Activated CD4-positive, alpha-beta memory T cell treated with anti-CD3 and anti-CD28 coated beads, Interleukin-2, amount 10 ng/mL, durations not matched to agents 7 days and 5 days (primary cell): Measurements from ENCODE around the gene SLC35C1. TPM values are rescaled to one million over a fixed set of nuclear protein-coding genes. Genes with fewer than 3 reads are reported as not detected.
"Not testable (repeated sequence)": the region's sequence is repeated elsewhere in the genome, so short reads cannot be mapped to it uniquely, and the experiment has no call there.

Experiments used
- CTCF ChIA-PET: fragments of 350-600 bp; sonication (Branson Sonifier 250); formaldehyde crosslinking; loops from one replicate; lab custom pipeline; 2021; ENCODE audit warnings: antibody characterized with exemption, inconsistent platforms; lab: Charles Lee
- POLR2A ChIA-PET: fragments of 350-600 bp; sonication (Branson Sonifier 250); formaldehyde crosslinking; loops from one replicate; lab custom pipeline; 2021; ENCODE audit warnings: antibody characterized with exemption; lab: Charles Lee
- DNase-seq: peaks from one replicate; pipeline ENCODE4 v3.0.0-alpha.2; 2020
- H3K27ac Mint-ChIP-seq: one replicate; pipeline ENCODE4 v1.8.0; 2021; ENCODE audit warnings: mild to moderate bottlenecking, mixed read lengths
- H3K27me3 Mint-ChIP-seq: one replicate; pipeline ENCODE4 v1.8.0; 2021; ENCODE audit warnings: mixed read lengths
- H3K36me3 Mint-ChIP-seq: one replicate; pipeline ENCODE4 v1.8.0; 2021; ENCODE audit warnings: low read depth, mixed read lengths
- H3K4me1 Mint-ChIP-seq: one replicate; pipeline ENCODE4 v1.8.0; 2021; ENCODE audit warnings: mixed read lengths
- H3K4me3 Mint-ChIP-seq: one replicate; pipeline ENCODE4 v1.8.0; 2021; ENCODE audit warnings: mild to moderate bottlenecking, mixed read lengths
- H3K9me3 Mint-ChIP-seq: one replicate; pipeline ENCODE4 v1.8.0; 2021; ENCODE audit warnings: mixed read lengths
- total RNA-seq, 2 experiments: library from RNA; stranded (reverse); gene quantifications; one replicate each; pipeline ENCODE4 v1.2.3, GENCODE V29; 2021

Gene SLC35C1
- total RNA-seq, 2 experiments from 2014 or later: 15.0 to 17.5 TPM

GRCh38 chr11:45817191-45817590, 12.2 kb downstream of the SLC35C1 start:
- ChIA-PET POLR2A (interaction anchor here (1.4 to 2.1 kb wide), 4 partner anchors 9 to 22 kb away, joined by 3 to 12 read pairs (median 4); partner anchors contain the start of gene SLC35C1), CTCF (interaction anchor here (1.3 kb wide), 1 partner anchor 45 kb away, joined by 4 read pairs; no protein-coding TSS in a partner anchor)
- H3K4me3 Mint-ChIP-seq: no peak overlapping the region
- no peaks in the 10 kb centered on the region for H3K9me3 Mint-ChIP-seq
- H3K27ac Mint-ChIP-seq: no peak overlapping the region
- no peak for DNase-seq
- peaks cover 7% of the 10 kb centered on the region for H3K36me3 Mint-ChIP-seq
- peaks cover 2% of the 10 kb centered on the region for H3K4me1 Mint-ChIP-seq
- no peaks in the 10 kb centered on the region for H3K27me3 Mint-ChIP-seq

- H3K9me3 Mint-ChIP-seq: no peaks in the 10 kb centered on the region
- H3K27me3 Mint-ChIP-seq: peaks cover 2% of the 10 kb centered on the region
- no peak overlapping the region for H3K27ac Mint-ChIP-seq
- no peak for DNase-seq
- H3K4me3 Mint-ChIP-seq: no peak overlapping the region
- ChIA-PET POLR2A (interaction anchor here (1.7 kb wide), 1 partner anchor 10 kb away, joined by 4 read pairs; no protein-coding TSS in a partner anchor), CTCF (interaction anchor here (1.3 kb wide), 1 partner anchor 15 kb away, joined by 3 read pairs; no protein-coding TSS in a partner anchor)
- H3K4me1 Mint-ChIP-seq: no peaks in the 10 kb centered on the region
- no peaks in the 10 kb centered on the region for H3K36me3 Mint-ChIP-seq
These were observed 14.1 kb downstream of the SLC35C1 start for GRCh38 chr11:45818961-45819605.

GRCh38 chr11:45820211-45820857, 15.4 kb downstream of the SLC35C1 start:
- no peak overlapping the region for H3K4me3 Mint-ChIP-seq
- no peak for DNase-seq
- H3K36me3 Mint-ChIP-seq: no peaks in the 10 kb centered on the region
- CTCF ChIA-PET: interaction anchor here (1.0 to 1.3 kb wide), 2 partner anchors 14 to 49 kb away, joined by 3 read pairs; no protein-coding TSS in a partner anchor
- H3K4me1 Mint-ChIP-seq: no peaks in the 10 kb centered on the region
- no peaks in the 10 kb centered on the region for H3K9me3 Mint-ChIP-seq
- POLR2A ChIA-PET: no interaction called here
- peaks cover 7% of the 10 kb centered on the region for H3K27me3 Mint-ChIP-seq
- no peak overlapping the region for H3K27ac Mint-ChIP-seq

GRCh38 chr11:45826492-45826891, 21.5 kb downstream of the SLC35C1 start:
- POLR2A ChIA-PET, H3K27ac Mint-ChIP-seq, H3K9me3 Mint-ChIP-seq, H3K4me1 Mint-ChIP-seq, H3K36me3 Mint-ChIP-seq, H3K4me3 Mint-ChIP-seq, DNase-seq: not testable (repeated sequence)
- CTCF ChIA-PET: interaction anchor here (1.2 to 1.3 kb wide), 2 partner anchors 8 to 17 kb away, joined by 3 to 5 read pairs; no protein-coding TSS in a partner anchor
- H3K27me3 Mint-ChIP-seq: peaks cover 35% of the 10 kb centered on the region

- DNase-seq: no peak
- ChIA-PET POLR2A (no interaction called here), CTCF (no interaction called here)
- H3K4me1 Mint-ChIP-seq: peaks cover 7% of the 10 kb centered on the region
- H3K36me3 Mint-ChIP-seq: peaks cover 3% of the 10 kb centered on the region
- no peak overlapping the region for H3K4me3 Mint-ChIP-seq
- H3K9me3 Mint-ChIP-seq: no peaks in the 10 kb centered on the region
- no peak overlapping the region for H3K27ac Mint-ChIP-seq
- H3K27me3 Mint-ChIP-seq: peaks cover 35% of the 10 kb centered on the region
These were observed 22.2 kb downstream of the SLC35C1 start for GRCh38 chr11:45827123-45827522.

GRCh38 chr11:45828996-45829395, 24.0 kb downstream of the SLC35C1 start:
- ChIA-PET CTCF (interaction anchor here (1.0 to 1.2 kb wide), 2 partner anchors 14 to 20 kb away, joined by 3 read pairs; no protein-coding TSS in a partner anchor), POLR2A (no interaction called here)
- peaks cover 21% of the 10 kb centered on the region for H3K4me1 Mint-ChIP-seq
- H3K27ac Mint-ChIP-seq: no peak overlapping the region
- no peak for DNase-seq
- H3K9me3 Mint-ChIP-seq: no peaks in the 10 kb centered on the region
- no peak overlapping the region for H3K4me3 Mint-ChIP-seq
- H3K27me3 Mint-ChIP-seq: peaks cover 34% of the 10 kb centered on the region
- H3K36me3 Mint-ChIP-seq: peaks cover 3% of the 10 kb centered on the region

GRCh38 chr11:45830596-45830995, 25.6 kb downstream of the SLC35C1 start:
- POLR2A ChIA-PET: interaction anchor here (2.2 kb wide), 1 partner anchor 26 kb away, joined by 8 read pairs; the partner anchor contains the start of gene SLC35C1
- peaks cover 33% of the 10 kb centered on the region for H3K4me1 Mint-ChIP-seq

DNA sequence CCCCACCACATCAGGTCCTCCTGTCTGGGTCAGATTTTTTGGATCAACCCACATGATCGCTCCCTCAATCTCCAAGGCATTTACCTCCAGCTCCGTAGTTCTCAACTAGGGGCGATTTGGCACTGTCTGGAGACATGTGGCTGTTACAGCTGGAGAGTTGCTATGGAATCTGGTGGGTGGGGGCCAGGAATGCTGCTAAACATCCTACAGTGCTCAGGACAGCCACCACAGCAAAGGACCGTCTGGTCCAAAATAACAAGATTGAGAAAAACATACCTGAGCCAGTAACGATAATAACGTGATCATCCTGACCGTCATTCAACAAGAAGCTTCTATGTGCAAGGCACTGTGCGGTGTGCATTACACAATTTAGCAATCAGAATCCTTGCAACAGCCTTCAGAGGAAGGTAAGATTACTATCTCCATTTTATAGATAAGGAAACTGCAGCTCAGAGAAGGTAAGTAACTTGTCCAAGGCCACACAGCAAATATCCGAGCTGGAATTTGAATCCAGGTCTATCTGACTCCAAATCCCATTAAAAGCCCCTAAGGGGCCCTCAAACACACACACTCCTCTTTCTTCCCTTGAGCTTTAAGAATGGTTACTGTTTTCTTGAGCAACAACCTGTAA, 28.0 kb downstream of the SLC35C1 start:
- H3K9me3 Mint-ChIP-seq: no peaks in the 10 kb centered on the region
- peaks cover 6% of the 10 kb centered on the region for H3K36me3 Mint-ChIP-seq
- DNase-seq: no peak
- peaks cover 23% of the 10 kb centered on the region for H3K27me3 Mint-ChIP-seq
- POLR2A ChIA-PET: interaction anchor here (2.3 to 3.8 kb wide), 4 partner anchors 8 to 85 kb away, joined by 9 to 41 read pairs (median 10); partner anchors contain the start of genes CRY2 and PEX16
- H3K4me3 Mint-ChIP-seq: no peak overlapping the region
- no peak overlapping the region for H3K27ac Mint-ChIP-seq
- H3K4me1 Mint-ChIP-seq: peaks cover 39% of the 10 kb centered on the region
- CTCF ChIA-PET: interaction anchor here (1.4 to 3.3 kb wide), 4 partner anchors 12 to 61 kb away, joined by 3 to 79 read pairs (median 24); partner anchors contain the start of genes CRY2 and SLC35C1

More at GRCh38 chr11:45830596-45830995, 25.6 kb downstream of the SLC35C1 start:
- no peak for DNase-seq
- H3K27ac Mint-ChIP-seq: no peak overlapping the region
- no peak overlapping the region for H3K4me3 Mint-ChIP-seq
- H3K27me3 Mint-ChIP-seq: peaks cover 28% of the 10 kb centered on the region
- no peaks in the 10 kb centered on the region for H3K9me3 Mint-ChIP-seq
- peaks cover 3% of the 10 kb centered on the region for H3K36me3 Mint-ChIP-seq
- CTCF ChIA-PET: interaction anchor here (1.6 to 1.8 kb wide), 2 partner anchors 12 to 59 kb away, joined by 4 to 5 read pairs; no protein-coding TSS in a partner anchor

DNA sequence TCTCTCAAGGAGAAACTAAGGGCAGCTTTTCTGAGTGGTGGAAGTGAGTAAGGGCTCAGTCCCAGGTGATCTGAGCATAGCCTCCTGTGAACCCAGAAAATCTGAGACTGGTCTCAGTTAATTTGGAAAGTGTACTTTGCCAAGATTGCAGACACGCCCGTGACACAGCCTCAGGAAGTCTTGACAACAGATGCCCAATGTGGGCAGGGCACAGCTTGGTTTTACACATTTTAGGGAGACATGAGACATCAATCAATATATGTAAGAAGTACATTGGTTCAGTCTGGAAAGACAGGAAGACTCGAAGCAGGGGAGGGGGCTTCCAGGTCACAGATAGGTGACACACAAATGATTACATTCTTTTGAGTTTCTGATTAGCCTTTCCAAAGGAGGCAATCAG, 28.8 kb downstream of the SLC35C1 start:
- DNase-seq: no peak
- Mint-ChIP-seq H3K27ac (peak overlapping the region; percentile 91), H3K36me3 (peaks cover 6% of the 10 kb centered on the region), H3K4me1 (peaks cover 39% of the 10 kb centered on the region), H3K27me3 (peaks cover 14% of the 10 kb centered on the region), H3K4me3 (peak overlapping the region; percentile 77), H3K9me3 (no peaks in the 10 kb centered on the region)
- POLR2A ChIA-PET: interaction anchor here (0.8 to 3.8 kb wide), 10 partner anchors 9 to 405 kb away, joined by 3 to 41 read pairs (median 8); partner anchors contain the start of genes CRY2, PEX16 and SLC35C1
- CTCF ChIA-PET: interaction anchor here (1.4 to 3.3 kb wide), 6 partner anchors 8 to 173 kb away, joined by 3 to 79 read pairs (median 12); partner anchors contain the start of genes CRY2 and SLC35C1

DNA sequence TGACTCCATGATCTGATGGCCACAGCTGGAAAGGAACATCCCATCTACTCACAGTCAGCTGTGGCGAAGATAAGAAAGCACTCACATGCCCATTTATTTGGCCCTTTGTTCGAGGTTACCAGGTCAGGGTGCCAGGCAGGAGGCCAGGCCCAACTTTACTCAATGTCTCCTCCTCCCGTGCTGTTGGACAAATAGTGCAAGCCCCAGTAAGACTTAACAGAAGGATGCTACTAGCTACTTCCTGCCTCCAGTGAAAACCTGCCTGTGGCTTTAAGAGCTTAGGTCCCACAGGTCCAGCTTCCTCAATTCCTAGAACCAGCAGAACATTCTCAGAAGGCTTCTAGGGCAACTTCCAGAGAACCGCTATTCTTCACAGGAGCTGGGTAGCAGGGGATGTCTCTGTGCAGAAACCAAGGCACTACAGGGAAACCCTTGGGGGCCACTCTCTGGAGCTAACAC, 29.4 kb downstream of the SLC35C1 start:
- peaks cover 39% of the 10 kb centered on the region for H3K4me1 Mint-ChIP-seq

GRCh38 chr11:45839204-45839603, 34.3 kb downstream of the SLC35C1 start:
- Mint-ChIP-seq H3K36me3 (peaks cover 4% of the 10 kb centered on the region), H3K4me1 (peaks cover 31% of the 10 kb centered on the region), H3K27me3 (peaks cover 15% of the 10 kb centered on the region), H3K4me3 (no peak overlapping the region), H3K27ac (no peak overlapping the region), H3K9me3 (no peaks in the 10 kb centered on the region)
- POLR2A ChIA-PET: interaction anchor here (1.4 kb wide), 1 partner anchor 23 kb away, joined by 3 read pairs; no protein-coding TSS in a partner anchor
- CTCF ChIA-PET: no interaction called here
- no peak for DNase-seq

More for the DNA sequence above, 29.4 kb downstream of the SLC35C1 start:
- ChIA-PET CTCF (interaction anchor here (0.6 to 3.3 kb wide), 10 partner anchors 9 to 1772 kb away, joined by 3 to 79 read pairs (median 6); partner anchors contain the start of genes CRY2 and SLC35C1), POLR2A (interaction anchor here (0.9 to 3.8 kb wide), 10 partner anchors 8 to 404 kb away, joined by 3 to 41 read pairs (median 8); partner anchors contain the start of genes CRY2, PEX16 and SLC35C1)
- Mint-ChIP-seq H3K9me3 (no peaks in the 10 kb centered on the region), H3K36me3 (peaks cover 6% of the 10 kb centered on the region), H3K27me3 (peaks cover 12% of the 10 kb centered on the region), H3K27ac (peak overlapping the region; percentile 91), H3K4me3 (peak overlapping the region; percentile 77)
- DNase-seq: peak; percentile 68

GRCh38 chr11:45840251-45840650, 35.3 kb downstream of the SLC35C1 start:
- Mint-ChIP-seq H3K27me3 (peaks cover 18% of the 10 kb centered on the region), H3K4me1 (peaks cover 24% of the 10 kb centered on the region)
- H3K4me3 Mint-ChIP-seq, DNase-seq, POLR2A ChIA-PET, H3K36me3 Mint-ChIP-seq, CTCF ChIA-PET, H3K27ac Mint-ChIP-seq, H3K9me3 Mint-ChIP-seq: not testable (repeated sequence)
